ENCODE measurements around the gene MTUS2.

MTUS2 gene

DNA sequence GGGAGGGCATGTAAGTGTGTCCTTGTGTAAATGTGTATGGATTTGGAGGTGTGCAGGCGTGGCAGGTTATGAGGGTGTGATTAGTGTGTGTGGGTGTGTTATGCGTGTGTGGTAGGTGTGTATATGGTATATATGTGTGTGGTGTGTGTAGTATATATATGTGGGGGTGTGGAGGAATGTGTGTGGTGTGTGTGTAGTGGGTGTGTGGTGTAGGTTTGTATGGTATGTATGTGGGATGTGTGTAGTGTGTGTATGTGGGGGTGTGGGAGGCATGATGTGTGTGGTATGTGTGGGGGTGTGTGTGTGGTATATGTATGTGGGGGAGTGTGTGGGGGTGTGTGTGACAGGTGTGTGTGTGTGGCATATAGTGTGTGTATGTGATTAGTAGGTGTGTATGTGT, 671.1 kb downstream of the MTUS2 start:
- H3K9me3 ChIP-seq (ENCODE audit: control insufficient read depth in 2 of 2, low read length in 2 of 2): no peaks in the 10 kb centered on the region
- H3K4me1 ChIP-seq (ENCODE audit: control insufficient read depth, insufficient read depth, low read length): peaks cover under 1% of the 10 kb centered on the region
- no peak overlapping the region for H3K27ac ChIP-seq (ENCODE audit: low read length)
- no peak overlapping the region for H3K4me3 ChIP-seq (ENCODE audit: low read length in 2 of 2)
- H3K27me3 ChIP-seq (ENCODE audit: control insufficient read depth in 1 of 2, insufficient read depth in 2 of 2, low read length in 2 of 2): no peaks in the 10 kb centered on the region
- H3K9ac ChIP-seq (ENCODE audit: low read length in 2 of 2): no peak overlapping the region
- peaks cover 3 to 13% of the 10 kb centered on the region in 2 donors for H3K36me3 ChIP-seq (ENCODE audit: control insufficient read depth in 2 of 2, insufficient read depth in 2 of 2, low read length in 2 of 2)

DNA sequence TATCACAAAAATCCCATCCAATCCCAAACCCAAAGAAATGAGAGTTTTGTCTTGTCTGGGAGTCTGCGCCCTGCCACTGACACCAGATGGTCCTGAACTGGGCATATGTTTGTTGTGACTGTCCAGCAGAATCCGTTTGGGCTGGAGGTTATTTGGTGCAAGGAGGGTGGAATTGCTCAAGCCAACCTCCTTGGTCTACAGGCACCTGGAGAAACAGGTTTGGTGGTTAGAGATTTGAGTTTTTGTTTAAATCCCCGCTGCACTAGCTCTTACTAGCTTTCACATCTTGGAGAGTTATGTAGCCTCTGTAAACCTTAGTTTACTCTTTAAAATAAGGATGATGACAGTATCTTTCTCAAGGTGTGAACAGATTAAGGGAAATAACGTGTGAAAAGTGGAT, 673.7 kb downstream of the MTUS2 start:
- Histone ChIP-seq H3K9me3 (ENCODE audit: control insufficient read depth in 2 of 2, low read length in 2 of 2) (no peaks in the 10 kb centered on the region), H3K4me1 (ENCODE audit: control insufficient read depth, insufficient read depth, low read length) (peaks cover 8% of the 10 kb centered on the region), H3K27me3 (ENCODE audit: control insufficient read depth in 1 of 2, insufficient read depth in 2 of 2, low read length in 2 of 2) (no peaks in the 10 kb centered on the region), H3K36me3 (ENCODE audit: control insufficient read depth in 2 of 2, insufficient read depth in 2 of 2, low read length in 2 of 2) (peaks cover 3 to 14% of the 10 kb centered on the region in 2 donors), H3K9ac (ENCODE audit: low read length in 2 of 2) (no peak overlapping the region), H3K27ac (ENCODE audit: low read length) (no peak overlapping the region), H3K4me3 (ENCODE audit: low read length in 2 of 2) (no peak overlapping the region)

DNA sequence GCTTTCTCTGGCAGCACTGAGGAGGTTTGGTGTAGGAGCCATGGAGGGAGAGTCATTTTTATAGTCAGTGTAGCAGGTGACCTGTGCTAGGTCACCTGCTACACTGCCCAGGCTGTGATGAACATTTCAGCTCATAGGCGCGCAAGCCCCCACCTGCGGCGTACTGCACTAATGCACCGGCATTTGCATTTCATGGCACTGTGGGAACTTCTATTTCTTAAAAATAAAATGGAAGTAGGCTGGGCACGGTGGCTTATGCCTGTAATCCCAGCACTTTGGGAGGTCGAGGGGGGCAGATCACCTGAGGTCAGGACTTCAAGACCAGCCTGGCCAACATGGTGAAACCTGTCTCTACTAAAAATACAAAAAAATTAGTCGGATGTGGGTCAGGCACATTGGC, 674.4 kb downstream of the MTUS2 start:
- Histone ChIP-seq H3K36me3 (ENCODE audit: control insufficient read depth in 2 of 2, insufficient read depth in 2 of 2, low read length in 2 of 2) (peaks cover 3 to 14% of the 10 kb centered on the region in 2 donors), H3K27ac (ENCODE audit: low read length) (no peak overlapping the region), H3K4me3 (ENCODE audit: low read length in 2 of 2) (no peak overlapping the region), H3K27me3 (ENCODE audit: control insufficient read depth in 1 of 2, insufficient read depth in 2 of 2, low read length in 2 of 2) (no peaks in the 10 kb centered on the region), H3K9ac (ENCODE audit: low read length in 2 of 2) (no peak overlapping the region), H3K4me1 (ENCODE audit: control insufficient read depth, insufficient read depth, low read length) (peaks cover 8% of the 10 kb centered on the region), H3K9me3 (ENCODE audit: control insufficient read depth in 2 of 2, low read length in 2 of 2) (no peaks in the 10 kb centered on the region)

DNA sequence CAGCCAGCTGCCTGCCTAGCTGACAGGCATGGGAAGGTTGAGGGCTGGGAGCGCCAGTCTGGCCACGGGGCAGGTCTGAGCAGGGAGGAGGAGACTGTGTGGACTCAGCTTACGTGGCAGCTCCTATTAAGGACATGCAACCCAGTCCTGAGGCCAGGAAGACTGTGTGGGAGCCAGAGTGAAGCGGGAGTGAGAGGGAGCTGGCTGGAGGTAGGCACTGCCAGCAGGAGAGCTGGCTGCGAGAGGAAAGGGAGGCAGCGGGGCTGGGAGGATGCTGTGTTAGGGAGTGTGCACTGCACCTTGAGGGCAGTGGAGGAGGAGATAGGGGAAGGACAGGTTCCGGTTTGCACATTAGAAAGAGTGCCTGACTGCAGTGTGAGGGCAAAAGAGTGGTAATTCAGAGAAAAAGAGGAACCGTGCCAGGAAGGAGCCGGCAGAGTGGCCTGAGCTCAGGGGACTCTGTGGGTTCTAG, 676.1 kb downstream of the MTUS2 start:
- Histone ChIP-seq H3K9ac (ENCODE audit: low read length in 2 of 2) (no peak overlapping the region), H3K4me1 (ENCODE audit: control insufficient read depth, insufficient read depth, low read length) (peaks cover 8% of the 10 kb centered on the region), H3K27me3 (ENCODE audit: control insufficient read depth in 1 of 2, insufficient read depth in 2 of 2, low read length in 2 of 2) (no peaks in the 10 kb centered on the region), H3K36me3 (ENCODE audit: control insufficient read depth in 2 of 2, insufficient read depth in 2 of 2, low read length in 2 of 2) (peaks cover 3 to 18% of the 10 kb centered on the region in 2 donors), H3K4me3 (ENCODE audit: low read length in 2 of 2) (no peak overlapping the region), H3K9me3 (ENCODE audit: control insufficient read depth in 2 of 2, low read length in 2 of 2) (no peaks in the 10 kb centered on the region), H3K27ac (ENCODE audit: low read length) (no peak overlapping the region)

DNA sequence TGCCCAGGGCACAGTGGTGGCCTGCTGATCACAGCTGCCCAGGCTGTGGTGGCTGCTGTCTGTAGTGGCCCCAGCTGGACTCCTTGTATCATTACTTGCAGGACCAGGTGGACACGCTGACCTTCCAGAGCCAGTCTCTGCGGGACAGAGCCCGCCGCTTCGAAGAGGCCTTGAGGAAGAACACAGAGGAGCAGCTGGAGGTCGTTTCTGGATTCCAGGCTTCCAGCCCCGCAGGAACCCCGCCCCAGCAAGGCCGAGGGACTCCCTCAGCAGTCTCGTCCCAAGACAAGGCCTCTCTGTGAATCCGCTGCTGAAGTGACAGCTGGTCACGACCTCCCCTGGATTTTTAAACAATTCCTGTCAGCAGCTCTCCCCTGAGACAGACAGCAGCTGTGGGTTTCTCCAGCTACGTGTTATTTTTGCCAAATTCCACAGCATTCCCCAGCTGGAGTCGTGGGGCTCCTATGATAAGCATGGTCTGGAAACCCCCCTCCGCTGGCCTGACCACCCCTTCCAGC, 677.1 kb downstream of the MTUS2 start:
- Histone ChIP-seq H3K4me1 (ENCODE audit: control insufficient read depth, insufficient read depth, low read length) (peaks cover 8% of the 10 kb centered on the region), H3K9ac (ENCODE audit: low read length in 2 of 2) (no peak overlapping the region), H3K9me3 (ENCODE audit: control insufficient read depth in 2 of 2, low read length in 2 of 2) (no peaks in the 10 kb centered on the region), H3K27me3 (ENCODE audit: control insufficient read depth in 1 of 2, insufficient read depth in 2 of 2, low read length in 2 of 2) (no peaks in the 10 kb centered on the region), H3K36me3 (ENCODE audit: control insufficient read depth in 2 of 2, insufficient read depth in 2 of 2, low read length in 2 of 2) (peaks cover 3 to 25% of the 10 kb centered on the region in 2 donors), H3K27ac (ENCODE audit: low read length) (no peak overlapping the region), H3K4me3 (ENCODE audit: low read length in 2 of 2) (no peak overlapping the region)

DNA sequence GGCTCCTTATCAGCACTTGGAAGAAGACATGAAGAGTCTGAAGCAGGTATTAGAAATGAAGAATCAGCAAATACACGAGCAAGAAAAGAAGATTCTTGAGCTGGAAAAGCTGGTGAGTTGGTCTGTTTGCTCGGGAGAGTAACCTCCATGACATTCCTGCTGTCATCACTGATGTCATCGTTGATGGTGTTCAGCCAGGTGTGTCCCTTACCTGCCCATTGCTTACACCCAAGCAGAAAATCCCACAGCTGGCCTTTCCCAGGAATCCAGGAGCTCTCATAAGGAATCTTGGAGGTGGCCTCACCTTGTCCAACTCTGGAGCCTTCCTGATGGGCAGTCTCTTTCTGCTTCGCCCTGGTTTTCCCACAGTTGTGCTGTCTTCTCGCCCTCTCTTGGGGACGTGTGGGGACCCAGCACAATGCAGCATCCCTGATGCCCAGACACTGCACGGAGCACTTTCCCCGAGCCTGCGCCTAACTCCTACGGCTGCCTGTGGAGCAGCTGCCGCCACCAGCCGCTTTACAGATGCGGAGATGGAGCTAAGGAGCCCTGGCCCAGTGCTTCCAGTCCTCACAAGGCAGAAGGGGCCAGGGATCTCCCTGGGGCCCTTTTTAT, 678.4 kb downstream of the MTUS2 start:
- H3K4me1 ChIP-seq (ENCODE audit: control insufficient read depth, insufficient read depth, low read length): peaks cover 8% of the 10 kb centered on the region
- H3K9ac ChIP-seq (ENCODE audit: low read length in 2 of 2): no peak overlapping the region
- no peaks in the 10 kb centered on the region for H3K27me3 ChIP-seq (ENCODE audit: control insufficient read depth in 1 of 2, insufficient read depth in 2 of 2, low read length in 2 of 2)
- H3K36me3 ChIP-seq (ENCODE audit: control insufficient read depth in 2 of 2, insufficient read depth in 2 of 2, low read length in 2 of 2): peaks cover under 1 to 20% of the 10 kb centered on the region in 2 donors
- no peaks in the 10 kb centered on the region for H3K9me3 ChIP-seq (ENCODE audit: control insufficient read depth in 2 of 2, low read length in 2 of 2)
- H3K27ac ChIP-seq (ENCODE audit: low read length): no peak overlapping the region
- H3K4me3 ChIP-seq (ENCODE audit: low read length in 2 of 2): no peak overlapping the region

DNA sequence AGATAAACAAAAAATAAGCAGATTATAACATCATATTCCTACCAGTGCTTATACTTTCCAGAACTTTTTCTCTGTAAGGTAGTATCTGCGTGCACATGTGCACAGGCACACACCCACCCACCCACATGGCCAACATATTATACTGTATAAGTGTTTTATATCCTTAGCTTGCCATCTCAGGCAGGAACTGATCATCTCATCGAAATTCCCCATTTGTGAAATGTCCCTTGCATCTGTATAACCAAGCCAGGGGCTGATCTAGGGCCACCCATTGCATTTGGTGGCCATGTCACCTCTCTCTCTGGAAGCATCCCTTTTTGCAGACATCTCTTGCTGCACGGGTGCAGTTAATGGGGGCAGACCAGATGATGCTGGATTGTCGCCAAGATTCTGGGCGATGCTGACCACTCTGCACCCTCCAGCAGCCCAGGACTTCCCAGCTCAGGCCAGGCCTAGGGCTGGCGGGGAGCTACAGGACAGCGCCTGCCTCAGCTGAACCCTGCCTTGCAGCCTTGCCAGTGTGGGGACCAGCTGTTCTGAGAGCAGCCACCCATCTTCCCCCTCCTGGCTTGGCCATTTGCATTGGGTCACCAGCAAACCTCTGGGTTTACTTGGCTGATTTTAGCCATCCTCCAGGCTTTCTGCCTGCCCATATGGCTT, 679.5 kb downstream of the MTUS2 start:
- Histone ChIP-seq H3K27me3 (ENCODE audit: control insufficient read depth in 1 of 2, insufficient read depth in 2 of 2, low read length in 2 of 2) (no peaks in the 10 kb centered on the region), H3K9me3 (ENCODE audit: control insufficient read depth in 2 of 2, low read length in 2 of 2) (no peaks in the 10 kb centered on the region), H3K4me1 (ENCODE audit: control insufficient read depth, insufficient read depth, low read length) (peaks cover 8% of the 10 kb centered on the region), H3K36me3 (ENCODE audit: control insufficient read depth in 2 of 2, insufficient read depth in 2 of 2, low read length in 2 of 2) (peaks cover 0 to 18% of the 10 kb centered on the region in 2 donors), H3K27ac (ENCODE audit: low read length) (no peak overlapping the region), H3K9ac (ENCODE audit: low read length in 2 of 2) (no peak overlapping the region), H3K4me3 (ENCODE audit: low read length in 2 of 2) (no peak overlapping the region)

DNA sequence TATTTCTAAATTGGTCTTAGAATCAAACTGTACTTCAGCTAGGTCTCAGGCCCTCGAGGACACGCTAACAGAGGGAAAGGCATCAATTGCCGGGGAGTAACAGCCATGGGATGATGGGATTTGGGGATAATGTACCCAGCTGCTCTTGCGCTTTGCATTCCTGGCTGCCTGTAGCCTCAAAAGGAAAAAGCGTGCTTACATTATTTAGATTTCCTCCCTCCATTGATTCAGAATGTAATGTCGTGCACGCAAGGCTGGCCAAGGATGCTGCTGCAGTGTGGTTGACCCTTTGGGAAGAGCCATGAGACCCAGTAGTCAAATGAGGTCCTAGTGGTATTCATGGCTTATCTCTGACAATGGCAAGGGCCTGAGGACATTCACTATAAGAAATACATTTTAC, 680.2 kb downstream of the MTUS2 start:
- Histone ChIP-seq H3K9me3 (ENCODE audit: control insufficient read depth in 2 of 2, low read length in 2 of 2) (no peaks in the 10 kb centered on the region), H3K4me1 (ENCODE audit: control insufficient read depth, insufficient read depth, low read length) (peaks cover 8% of the 10 kb centered on the region), H3K36me3 (ENCODE audit: control insufficient read depth in 2 of 2, insufficient read depth in 2 of 2, low read length in 2 of 2) (peaks cover 0 to 18% of the 10 kb centered on the region in 2 donors), H3K27me3 (ENCODE audit: control insufficient read depth in 1 of 2, insufficient read depth in 2 of 2, low read length in 2 of 2) (no peaks in the 10 kb centered on the region), H3K4me3 (ENCODE audit: low read length in 2 of 2) (no peak overlapping the region), H3K9ac (ENCODE audit: low read length in 2 of 2) (no peak overlapping the region), H3K27ac (ENCODE audit: low read length) (no peak overlapping the region)

DNA sequence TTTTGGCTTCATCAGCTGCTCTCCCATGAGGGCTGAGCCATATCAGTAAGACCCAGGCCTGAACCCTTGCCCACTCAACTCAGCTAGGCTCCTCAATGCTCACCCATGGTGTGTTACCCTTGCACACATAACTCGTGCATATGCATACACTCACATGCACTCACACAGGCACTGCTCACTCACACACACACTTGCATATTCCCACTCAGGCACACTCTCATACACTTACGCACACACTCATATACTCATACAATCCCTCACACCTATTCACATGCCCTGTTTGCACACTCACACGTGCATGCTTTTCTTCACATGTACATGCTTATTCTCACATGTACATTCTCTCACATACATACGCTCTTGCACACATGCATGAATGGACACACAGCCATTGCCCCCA, 681.5 kb downstream of the MTUS2 start:
- peaks cover 3% of the 10 kb centered on the region for H3K4me1 ChIP-seq (ENCODE audit: control insufficient read depth, insufficient read depth, low read length)
- H3K27me3 ChIP-seq (ENCODE audit: control insufficient read depth in 1 of 2, insufficient read depth in 2 of 2, low read length in 2 of 2): no peaks in the 10 kb centered on the region
- no peak overlapping the region for H3K27ac ChIP-seq (ENCODE audit: low read length)
- no peak overlapping the region for H3K4me3 ChIP-seq (ENCODE audit: low read length in 2 of 2)
- peaks cover 0 to 18% of the 10 kb centered on the region in 2 donors for H3K36me3 ChIP-seq (ENCODE audit: control insufficient read depth in 2 of 2, insufficient read depth in 2 of 2, low read length in 2 of 2)
- H3K9me3 ChIP-seq (ENCODE audit: control insufficient read depth in 2 of 2, low read length in 2 of 2): no peaks in the 10 kb centered on the region
- H3K9ac ChIP-seq (ENCODE audit: low read length in 2 of 2): no peak overlapping the region

DNA sequence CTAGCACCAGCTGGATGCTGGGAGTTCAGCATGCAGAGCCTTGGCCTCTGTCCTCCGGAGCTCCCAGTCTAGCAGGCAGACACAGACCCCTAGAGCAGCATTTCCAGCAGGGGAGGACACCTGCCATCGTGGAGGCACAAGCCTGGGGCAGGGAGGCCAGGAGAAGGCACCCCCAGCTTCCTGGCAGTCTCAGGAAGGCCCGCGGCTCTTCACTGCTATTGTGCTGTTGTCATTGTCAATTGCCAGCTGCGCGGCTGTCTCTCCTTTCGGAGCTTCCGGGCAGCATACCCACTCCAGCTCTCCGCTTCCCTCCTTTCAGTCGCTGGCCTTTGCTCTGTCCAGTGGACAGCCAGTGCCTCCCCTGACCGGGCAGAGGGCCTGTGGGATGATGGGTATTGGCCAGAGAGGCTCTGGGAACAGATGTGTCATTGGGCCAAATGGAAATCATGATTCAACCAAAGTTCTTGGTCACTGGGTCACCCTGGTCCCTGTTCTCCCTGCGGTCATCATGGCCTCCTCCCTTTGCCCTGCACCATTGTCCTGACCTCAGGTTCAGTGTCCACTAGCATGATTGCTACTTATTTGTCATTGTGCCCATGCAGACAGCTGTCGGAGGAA, 682.4 kb downstream of the MTUS2 start:
- Histone ChIP-seq H3K9me3 (ENCODE audit: control insufficient read depth in 2 of 2, low read length in 2 of 2) (no peaks in the 10 kb centered on the region), H3K36me3 (ENCODE audit: control insufficient read depth in 2 of 2, insufficient read depth in 2 of 2, low read length in 2 of 2) (peaks cover 0 to 18% of the 10 kb centered on the region in 2 donors), H3K27ac (ENCODE audit: low read length) (no peak overlapping the region), H3K4me1 (ENCODE audit: control insufficient read depth, insufficient read depth, low read length) (peaks cover 6% of the 10 kb centered on the region), H3K9ac (ENCODE audit: low read length in 2 of 2) (no peak overlapping the region), H3K27me3 (ENCODE audit: control insufficient read depth in 1 of 2, insufficient read depth in 2 of 2, low read length in 2 of 2) (no peaks in the 10 kb centered on the region), H3K4me3 (ENCODE audit: low read length in 2 of 2) (no peak overlapping the region)

All from stomach smooth muscle (tissue), 2 donors.